Panc1 (cell line): ENCODE data around the gene LRIG2. TPM values are rescaled to one million over a fixed set of nuclear protein-coding genes. Genes with fewer than 3 reads are reported as not detected.

ENCODE experiments used
- ATAC-seq: fragments of 200-7000 bp; cut with Tn5 transposase; 2 replicates; pipeline ENCODE4 v1.9.1; 2020; ENCODE audit warnings: mild to moderate bottlenecking, moderate library complexity
- BruUV-seq: library from RNA; stranded (reverse); fragments of 400-500 nt; replicated peaks from 2 replicates; lab custom pipeline; 2021; lab: Mats Ljungman, UMichigan
- CTCF ChIA-PET: fragments of 300-600 bp; sonication (Branson Sonifier 250); formaldehyde crosslinking; loops from one replicate; lab custom pipeline; 2022; ENCODE audit warnings: antibody characterized with exemption; lab: Charles Lee
- POLR2A ChIA-PET: fragments of 300-600 bp; sonication (Branson Sonifier 250); formaldehyde crosslinking; loops from one replicate; lab custom pipeline; 2022; ENCODE audit warnings: antibody characterized with exemption; lab: Charles Lee
- DNase-seq: peaks from one replicate; pipeline ENCODE4 v3.0.0-alpha.2; 2010; ENCODE audit warnings: low read depth, low spot score
- H3K27ac ChIP-seq: 2 replicates; pipeline ENCODE4 v1.5.1; 2011; ENCODE audit warnings: mild to moderate bottlenecking, low read length, inconsistent platforms
- H3K27me3 ChIP-seq: fragments of 200-500 bp; sonication (Bioruptor generic); 2 replicates; pipeline ENCODE4 v1.6.0; 2014; ENCODE audit warnings: low read length, inconsistent platforms; ENCODE audit not compliant: control insufficient read depth, insufficient read depth
- H3K36me3 ChIP-seq: fragments of 200-500 bp; sonication (Bioruptor generic); 2 replicates; pipeline ENCODE4 v1.5.1; 2014; ENCODE audit warnings: inconsistent platforms, mild to moderate bottlenecking, low read length, moderate library complexity; ENCODE audit not compliant: control insufficient read depth, insufficient read depth
- H3K4me1 ChIP-seq: 2 replicates; pipeline ENCODE4 v1.5.1; 2011; ENCODE audit warnings: inconsistent platforms, mild to moderate bottlenecking, low read length, moderate library complexity; ENCODE audit not compliant: control insufficient read depth, insufficient read depth
- H3K4me3 ChIP-seq, 2 experiments: 2 replicates each; pipeline ENCODE4 v1.5.1; 2011 to 2012; ENCODE audit warnings: low read depth in 2 of 2, low read length in 2 of 2, mild to moderate bottlenecking in 2 of 2, inconsistent platforms in 1 of 2, moderate library complexity in 1 of 2
- H3K9me3 ChIP-seq: fragments of 200-500 bp; sonication (Bioruptor generic); 2 replicates; pipeline ENCODE4 v1.5.1; 2014; ENCODE audit warnings: low read depth, mild to moderate bottlenecking, inconsistent platforms, low read length, moderate library complexity; ENCODE audit not compliant: control insufficient read depth, insufficient read depth
- POLR2AphosphoS5 ChIP-seq: IDR thresholded peaks from 2 replicates; pipeline ENCODE4 v1.6.1; 2012; ENCODE audit warnings: mild to moderate bottlenecking, low read depth, low read length, moderate library complexity
- SIN3A ChIP-seq: IDR thresholded peaks from 2 replicates; pipeline ENCODE4 v1.6.1; 2012; ENCODE audit warnings: low read depth, mild to moderate bottlenecking, low read length, moderate library complexity, borderline replicate concordance; ENCODE audit not compliant: insufficient read depth
- TCF7L2 ChIP-seq: IDR thresholded peaks from 2 replicates; pipeline ENCODE4 v1.6.1; 2011; ENCODE audit warnings: mild to moderate bottlenecking, low read depth, low read length, inconsistent platforms
- in situ Hi-C: cut with HindIII; loops from 2 replicates; pipeline ENCODE4 v1.10.0; 2016; ENCODE audit warnings: low sequenced_read_pairs, low pct_unique_long_range_greater_than_20kb
- intact Hi-C: fragments of 100-400 bp; cut with micrococcal nuclease; formaldehyde crosslinking; loops from one replicate; pipeline ENCODE4 v1.10.0; 2022; ENCODE audit not compliant: unreplicated experiment
- total RNA-seq: library from RNA; stranded (reverse); gene quantifications from one replicate; pipeline ENCODE4 v1.2.1, GENCODE V29; 2021; ENCODE audit not compliant: unreplicated experiment
- TF ChIP-seq, protein P1 (sequence below): fragments of 450-650 bp; IDR thresholded peaks from 2 replicates; pipeline ENCODE4 v1.5.1; 2017; ENCODE audit warnings: mild to moderate bottlenecking
- TF ChIP-seq, protein P2 (sequence below), 2 experiments: IDR thresholded peaks; 2 replicates each; pipeline ENCODE4 v1.6.1; 2011 to 2012; ENCODE audit warnings: low read depth in 2 of 2, control low read depth in 1 of 2, low read length in 1 of 2, mild to moderate bottlenecking in 1 of 2, moderate library complexity in 1 of 2; ENCODE audit not compliant: insufficient read depth in 1 of 2

LRIG2 gene
- total RNA-seq, 1 experiment from 2014 or later = 8.9 TPM

DNA sequence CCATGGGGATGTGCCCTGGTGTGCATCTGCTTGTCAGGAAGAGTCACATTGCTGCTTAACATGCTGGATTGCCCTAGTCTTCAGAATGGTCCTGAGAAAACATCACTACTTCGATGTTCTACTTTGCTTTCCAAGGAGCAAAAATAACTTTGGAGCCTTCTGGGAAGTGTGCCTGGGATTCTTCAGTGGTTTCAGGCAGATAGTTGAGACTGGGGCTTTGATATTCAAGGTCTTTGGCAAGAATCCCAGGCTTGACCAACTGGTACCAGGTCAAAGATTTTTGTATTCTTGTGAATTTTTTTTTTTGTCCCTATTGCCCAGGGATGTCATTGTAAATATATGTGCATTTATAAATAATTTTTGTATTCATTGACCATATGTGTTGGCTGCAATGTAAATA is 51.4 kb downstream of the LRIG2 start:
- Histone ChIP-seq H3K9me3 (no peaks in the 10 kb centered on the region), H3K36me3 (peaks cover 2% of the 10 kb centered on the region; the same call in 1 of the 2 replicates), H3K4me3 (no peak overlapping the region), H3K27ac (no peak overlapping the region), H3K27me3 (no peaks in the 10 kb centered on the region), H3K4me1 (no peaks in the 10 kb centered on the region)
- BruUV-seq = no TSS peak
- POLR2A ChIA-PET = no interaction called here
- CTCF ChIA-PET = no interaction called here
- no peak for ATAC-seq
- TF ChIP-seq TCF7L2 (no peak), SIN3A (no peak), POLR2AphosphoS5 (no peak)
- TF ChIP-seq, protein P1, sequence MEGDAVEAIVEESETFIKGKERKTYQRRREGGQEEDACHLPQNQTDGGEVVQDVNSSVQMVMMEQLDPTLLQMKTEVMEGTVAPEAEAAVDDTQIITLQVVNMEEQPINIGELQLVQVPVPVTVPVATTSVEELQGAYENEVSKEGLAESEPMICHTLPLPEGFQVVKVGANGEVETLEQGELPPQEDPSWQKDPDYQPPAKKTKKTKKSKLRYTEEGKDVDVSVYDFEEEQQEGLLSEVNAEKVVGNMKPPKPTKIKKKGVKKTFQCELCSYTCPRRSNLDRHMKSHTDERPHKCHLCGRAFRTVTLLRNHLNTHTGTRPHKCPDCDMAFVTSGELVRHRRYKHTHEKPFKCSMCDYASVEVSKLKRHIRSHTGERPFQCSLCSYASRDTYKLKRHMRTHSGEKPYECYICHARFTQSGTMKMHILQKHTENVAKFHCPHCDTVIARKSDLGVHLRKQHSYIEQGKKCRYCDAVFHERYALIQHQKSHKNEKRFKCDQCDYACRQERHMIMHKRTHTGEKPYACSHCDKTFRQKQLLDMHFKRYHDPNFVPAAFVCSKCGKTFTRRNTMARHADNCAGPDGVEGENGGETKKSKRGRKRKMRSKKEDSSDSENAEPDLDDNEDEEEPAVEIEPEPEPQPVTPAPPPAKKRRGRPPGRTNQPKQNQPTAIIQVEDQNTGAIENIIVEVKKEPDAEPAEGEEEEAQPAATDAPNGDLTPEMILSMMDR = no peak
- TF ChIP-seq, protein P2, sequence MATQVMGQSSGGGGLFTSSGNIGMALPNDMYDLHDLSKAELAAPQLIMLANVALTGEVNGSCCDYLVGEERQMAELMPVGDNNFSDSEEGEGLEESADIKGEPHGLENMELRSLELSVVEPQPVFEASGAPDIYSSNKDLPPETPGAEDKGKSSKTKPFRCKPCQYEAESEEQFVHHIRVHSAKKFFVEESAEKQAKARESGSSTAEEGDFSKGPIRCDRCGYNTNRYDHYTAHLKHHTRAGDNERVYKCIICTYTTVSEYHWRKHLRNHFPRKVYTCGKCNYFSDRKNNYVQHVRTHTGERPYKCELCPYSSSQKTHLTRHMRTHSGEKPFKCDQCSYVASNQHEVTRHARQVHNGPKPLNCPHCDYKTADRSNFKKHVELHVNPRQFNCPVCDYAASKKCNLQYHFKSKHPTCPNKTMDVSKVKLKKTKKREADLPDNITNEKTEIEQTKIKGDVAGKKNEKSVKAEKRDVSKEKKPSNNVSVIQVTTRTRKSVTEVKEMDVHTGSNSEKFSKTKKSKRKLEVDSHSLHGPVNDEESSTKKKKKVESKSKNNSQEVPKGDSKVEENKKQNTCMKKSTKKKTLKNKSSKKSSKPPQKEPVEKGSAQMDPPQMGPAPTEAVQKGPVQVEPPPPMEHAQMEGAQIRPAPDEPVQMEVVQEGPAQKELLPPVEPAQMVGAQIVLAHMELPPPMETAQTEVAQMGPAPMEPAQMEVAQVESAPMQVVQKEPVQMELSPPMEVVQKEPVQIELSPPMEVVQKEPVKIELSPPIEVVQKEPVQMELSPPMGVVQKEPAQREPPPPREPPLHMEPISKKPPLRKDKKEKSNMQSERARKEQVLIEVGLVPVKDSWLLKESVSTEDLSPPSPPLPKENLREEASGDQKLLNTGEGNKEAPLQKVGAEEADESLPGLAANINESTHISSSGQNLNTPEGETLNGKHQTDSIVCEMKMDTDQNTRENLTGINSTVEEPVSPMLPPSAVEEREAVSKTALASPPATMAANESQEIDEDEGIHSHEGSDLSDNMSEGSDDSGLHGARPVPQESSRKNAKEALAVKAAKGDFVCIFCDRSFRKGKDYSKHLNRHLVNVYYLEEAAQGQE (IDR thresholded peaks at IDR 0.05; ENCODE audit: insufficient read depth in 1 of 2, low read depth in 2 of 2, low read length in 1 of 2) = no peak
- in situ Hi-C loops (no loop called here), intact Hi-C loops (no loop called here)
- no peak for DNase-seq

DNA sequence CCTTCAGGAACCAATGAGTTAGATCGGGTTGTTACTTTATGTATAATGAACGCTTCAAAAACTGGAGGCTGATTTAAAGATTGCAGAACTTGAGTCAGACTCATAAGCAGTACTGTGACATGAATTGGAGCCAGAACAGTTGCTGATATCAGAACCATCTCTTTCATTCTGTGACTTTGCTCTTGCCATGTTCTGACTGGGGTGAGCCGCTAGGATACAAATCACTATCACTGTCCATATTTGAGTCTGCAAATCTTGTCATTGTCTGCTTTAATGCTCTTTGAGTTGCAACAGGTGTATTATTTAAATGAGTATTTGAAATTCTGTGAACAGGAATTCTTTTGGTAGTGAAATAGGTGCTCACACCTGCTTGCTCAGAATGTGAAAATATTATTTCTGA is 52.5 kb downstream of the LRIG2 start:
- Histone ChIP-seq H3K27ac (no peak overlapping the region), H3K9me3 (no peaks in the 10 kb centered on the region), H3K4me1 (no peaks in the 10 kb centered on the region), H3K36me3 (peaks cover 2% of the 10 kb centered on the region; the same call in 1 of the 2 replicates), H3K4me3 (no peak overlapping the region), H3K27me3 (no peaks in the 10 kb centered on the region)
- in situ Hi-C loops (no loop called here), intact Hi-C loops (no loop called here)
- ATAC-seq = no peak
- no peak for DNase-seq
- no TSS peak for BruUV-seq
- ChIA-PET POLR2A (no interaction called here), CTCF (no interaction called here)
- TF ChIP-seq, protein P1 = no peak
- TF ChIP-seq, protein P2 (IDR thresholded peaks at IDR 0.05; ENCODE audit: insufficient read depth in 1 of 2, low read depth in 2 of 2, low read length in 1 of 2) = no peak
- TF ChIP-seq TCF7L2 (no peak), SIN3A (no peak), POLR2AphosphoS5 (no peak)
